K562 (cell line): ENCODE measurements around the gene HSPA1B. TPM values are rescaled to one million over a fixed set of nuclear protein-coding genes. Genes with fewer than 3 reads are reported as not detected.

Source experiments
- ADNP ChIP-seq: fragments of 200-800 bp; sonication (Bioruptor generic); IDR thresholded peaks from 2 replicates; pipeline ENCODE4 v1.6.1; 2016; ENCODE audit warnings: missing genetic modification characterization, missing compliant biosample characterization
- DEAF1 ChIP-seq: fragments of 450-650 bp; formaldehyde crosslinking; IDR thresholded peaks from 2 replicates; pipeline ENCODE4 v1.4.0; 2020; ENCODE audit warnings: mild to moderate bottlenecking, moderate library complexity
- HMG20A ChIP-seq: fragments of 450-650 bp; formaldehyde crosslinking; conservative IDR thresholded peaks from 2 replicates; pipeline ENCODE4 v1.4.0; 2020; ENCODE audit warnings: mild to moderate bottlenecking, mixed read lengths
- NUFIP1 ChIP-seq: fragments of 450-650 bp; IDR thresholded peaks from 2 replicates; pipeline ENCODE4 v1.6.1; 2018; ENCODE audit not compliant: partially characterized antibody
- PRDM10 ChIP-seq: fragments of 450-650 bp; IDR thresholded peaks from 2 replicates; pipeline ENCODE4 v1.6.1; 2018; ENCODE audit not compliant: partially characterized antibody
- TCF7L2 ChIP-seq: fragments of 150-350 bp; IDR thresholded peaks from 2 replicates; pipeline ENCODE4 v1.6.1; 2016; ENCODE audit warnings: low read depth, mild to moderate bottlenecking, low read length, moderate library complexity
- ZFP1 ChIP-seq: fragments of 450-650 bp; formaldehyde crosslinking; IDR thresholded peaks from 2 replicates; pipeline ENCODE4 v1.4.0; 2020; ENCODE audit warnings: mild to moderate bottlenecking, mixed read lengths
- ZFX ChIP-seq: sonication (generic); formaldehyde crosslinking; IDR thresholded peaks from 2 replicates; pipeline ENCODE4 v1.8.0; 2022; ENCODE audit warnings: mild to moderate bottlenecking, missing genetic modification reagents, moderate library complexity
- ZKSCAN3 ChIP-seq: fragments of 250-450 bp; sonication (Bioruptor Pico); IDR thresholded peaks from 2 replicates; pipeline ENCODE4 v1.4.0; 2020
- ZNF121 ChIP-seq: sonication (generic); formaldehyde crosslinking; conservative IDR thresholded peaks from 2 replicates; pipeline ENCODE4 v1.8.0; 2022; ENCODE audit warnings: missing genetic modification reagents
- ZNF408 ChIP-seq: fragments of 250-450 bp; sonication (Bioruptor Pico); IDR thresholded peaks from 2 replicates; pipeline ENCODE4 v1.4.0; 2020; ENCODE audit warnings: low read depth, mild to moderate bottlenecking, moderate library complexity
- ZNF830 ChIP-seq: fragments of 250-450 bp; sonication (Bioruptor Pico); IDR thresholded peaks from 2 replicates; pipeline ENCODE4 v1.5.0; 2021; ENCODE audit warnings: mild to moderate bottlenecking
- polyA plus RNA-seq, 8 experiments: library from polyadenylated mRNA; depleted of rRNA in 4 of 8; stranded (reverse) in 5 of 8; unstranded in 3 of 8; fragments of >200 nt; fragmentation: Nextera tagmentation in 2 of 8; fragmentation: Illumina TruSeq in 1 of 8; extraction: Ambion mirVana in 2 of 8; extraction: Trizol in 1 of 8; gene quantifications; 2 replicates each; pipeline versions ENCODE4 v1.2.1 to v1.2.3, GENCODE V29; 2011 to 2014; ENCODE audit warnings: inconsistent platforms in 1 of 8, missing spikeins in 1 of 8
- total RNA-seq, 7 experiments: library from RNA; depleted of rRNA in 6 of 7; stranded (reverse); fragments of >200 nt in 6 of 7; fragmentation: Illumina TruSeq in 2 of 7; extraction: Trizol in 2 of 7; gene quantifications; 2 replicates each; pipeline versions ENCODE4 v1.2.1 to v1.2.3, GENCODE V29; 2011 to 2021; ENCODE audit warnings: low replicate concordance in 1 of 7
- TF ChIP-seq, protein P1 (sequence below): IDR thresholded peaks from 2 replicates; pipeline ENCODE4 v1.6.1; 2011; ENCODE audit warnings: borderline replicate concordance, low read depth, mild to moderate bottlenecking, moderate library complexity, low read length; ENCODE audit not compliant: insufficient read depth, poor library complexity, severe bottlenecking
- TF ChIP-seq, protein P2 (sequence below): fragments of 250-450 bp; sonication (Bioruptor Pico); IDR thresholded peaks from 2 replicates; pipeline ENCODE4 v1.8.0; 2022; ENCODE audit warnings: moderate library complexity, mild to moderate bottlenecking, inconsistent platforms
- TF ChIP-seq, protein P3 (sequence below): fragments of 250-450 bp; sonication (Bioruptor Pico); IDR thresholded peaks from 2 replicates; pipeline ENCODE4 v1.5.0; 2021; ENCODE audit warnings: mild to moderate bottlenecking, moderate library complexity

Gene HSPA1B
- total and polyA plus RNA-seq, 9 of the 15 experiments (the other 6 are each of a cell fraction or from before 2014, with no cell fraction given) = 0.27 to 227 (median 51.2) TPM

GRCh38 chr6:31842053-31842452 is 14.5 kb downstream of the HSPA1B start (continued):
- TF ChIP-seq, protein P1, sequence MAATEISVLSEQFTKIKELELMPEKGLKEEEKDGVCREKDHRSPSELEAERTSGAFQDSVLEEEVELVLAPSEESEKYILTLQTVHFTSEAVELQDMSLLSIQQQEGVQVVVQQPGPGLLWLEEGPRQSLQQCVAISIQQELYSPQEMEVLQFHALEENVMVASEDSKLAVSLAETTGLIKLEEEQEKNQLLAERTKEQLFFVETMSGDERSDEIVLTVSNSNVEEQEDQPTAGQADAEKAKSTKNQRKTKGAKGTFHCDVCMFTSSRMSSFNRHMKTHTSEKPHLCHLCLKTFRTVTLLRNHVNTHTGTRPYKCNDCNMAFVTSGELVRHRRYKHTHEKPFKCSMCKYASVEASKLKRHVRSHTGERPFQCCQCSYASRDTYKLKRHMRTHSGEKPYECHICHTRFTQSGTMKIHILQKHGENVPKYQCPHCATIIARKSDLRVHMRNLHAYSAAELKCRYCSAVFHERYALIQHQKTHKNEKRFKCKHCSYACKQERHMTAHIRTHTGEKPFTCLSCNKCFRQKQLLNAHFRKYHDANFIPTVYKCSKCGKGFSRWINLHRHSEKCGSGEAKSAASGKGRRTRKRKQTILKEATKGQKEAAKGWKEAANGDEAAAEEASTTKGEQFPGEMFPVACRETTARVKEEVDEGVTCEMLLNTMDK = no peak
- TF ChIP-seq ZKSCAN3 (CRISPR knock-in tag) (no peak), PRDM10 (no peak), ZNF830 (CRISPR knock-in tag) (0 out of 2 replicates have a peak, but pooled peaks have one; percentile 8), NUFIP1 (no peak), ADNP (no peak), ZNF408 (CRISPR knock-in tag) (no peak), ZFX (peak; percentile 18; the same call in 1 of the 2 replicates), TCF7L2 (no peak), DEAF1 (no peak), HMG20A (CRISPR knock-in tag) (no peak), ZFP1 (CRISPR knock-in tag) (no peak), ZNF121 (CRISPR knock-in tag) (no peak)
- TF ChIP-seq, protein P2, sequence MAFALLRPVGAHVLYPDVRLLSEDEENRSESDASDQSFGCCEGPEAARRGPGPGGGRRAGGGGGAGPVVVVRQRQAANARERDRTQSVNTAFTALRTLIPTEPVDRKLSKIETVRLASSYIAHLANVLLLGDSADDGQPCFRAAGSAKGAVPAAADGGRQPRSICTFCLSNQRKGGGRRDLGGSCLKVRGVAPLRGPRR = no peak
- TF ChIP-seq, protein P3, sequence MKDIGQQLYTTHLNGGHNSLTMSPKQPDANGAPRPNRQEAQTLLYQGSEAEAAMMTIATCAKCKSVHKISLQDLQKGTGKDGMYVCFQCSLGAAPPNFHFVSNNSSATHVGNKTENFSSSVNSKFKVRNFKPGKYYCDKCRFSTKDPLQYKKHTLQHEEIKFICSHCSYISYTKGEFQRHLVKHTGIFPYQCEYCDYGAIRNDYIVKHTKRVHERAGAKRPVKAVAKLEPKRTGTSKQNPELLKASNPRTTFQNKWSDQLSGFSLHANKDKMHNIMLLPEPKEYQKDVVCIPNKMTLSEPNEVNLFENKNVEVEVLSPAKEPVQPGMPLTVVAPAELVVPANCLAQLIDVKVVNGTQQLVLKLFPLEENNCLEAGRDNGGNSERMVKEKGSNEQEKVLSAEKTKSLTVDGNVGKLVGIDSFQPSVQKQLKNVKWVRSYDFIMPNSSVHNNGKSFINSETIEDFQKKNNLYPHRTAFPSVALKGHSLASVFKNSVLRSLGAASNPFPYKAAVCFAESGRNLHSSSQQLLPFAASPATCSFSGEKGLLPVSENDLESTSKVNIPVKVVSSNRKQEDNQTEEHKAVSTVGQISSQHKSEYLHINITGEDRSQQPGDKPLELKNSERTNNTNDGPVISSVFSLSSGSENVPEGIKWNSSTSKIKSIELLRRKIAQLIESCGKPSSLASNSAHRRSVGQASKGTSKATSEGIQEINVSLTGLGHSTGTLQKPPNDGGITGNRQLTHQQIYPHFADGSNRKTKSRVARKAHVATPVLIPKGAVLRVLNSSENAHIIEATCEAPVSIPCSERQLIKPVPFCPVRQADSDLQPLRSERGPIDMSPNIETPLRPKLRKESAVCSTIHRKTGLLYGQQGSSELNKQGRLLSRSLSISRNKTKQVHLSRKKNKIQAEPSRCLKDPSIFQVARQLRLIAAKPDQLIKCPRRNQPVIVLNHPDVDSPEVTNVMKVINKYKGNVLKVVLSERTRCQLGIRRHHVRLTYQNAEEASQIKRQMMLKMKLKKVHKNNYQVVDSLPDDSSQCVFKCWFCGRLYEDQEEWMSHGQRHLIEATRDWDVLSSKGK (CRISPR knock-in tag) = no peak
